GM21723 (cell line): ENCODE results near the gene UNC50.
"Not testable (repeated sequence)": the region's sequence is repeated elsewhere in the genome, so short reads cannot be mapped to it uniquely, and the experiment has no call there.

Source experiments
- ATAC-seq: cut with Tn5 transposase; IDR thresholded peaks from one replicate; pipeline ENCODE4 v1.9.1; 2021; ENCODE audit warnings: mild to moderate bottlenecking, moderate library complexity; ENCODE audit not compliant: unreplicated experiment

Gene UNC50

DNA sequence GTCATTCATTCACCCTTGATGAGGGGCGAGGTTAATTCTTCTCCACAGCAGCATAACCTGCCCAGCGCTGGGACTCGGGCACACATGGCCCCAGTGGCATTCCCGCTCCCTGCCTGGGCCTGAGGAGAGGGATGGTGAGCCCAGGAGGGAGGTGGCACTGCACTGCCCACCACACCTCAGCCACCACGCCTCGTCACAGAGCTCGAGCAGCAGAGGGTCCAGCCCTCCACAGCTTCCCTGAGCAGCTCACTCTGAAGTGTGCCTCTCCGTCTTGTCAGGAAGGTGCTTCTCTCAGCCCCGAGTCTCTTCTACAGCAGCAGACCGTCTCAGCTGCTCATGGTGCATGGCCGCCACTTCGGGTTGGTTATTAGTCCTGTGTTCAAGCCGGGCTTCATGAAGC is 35.0 kb upstream of the UNC50 start:
- no peak for ATAC-seq

DNA sequence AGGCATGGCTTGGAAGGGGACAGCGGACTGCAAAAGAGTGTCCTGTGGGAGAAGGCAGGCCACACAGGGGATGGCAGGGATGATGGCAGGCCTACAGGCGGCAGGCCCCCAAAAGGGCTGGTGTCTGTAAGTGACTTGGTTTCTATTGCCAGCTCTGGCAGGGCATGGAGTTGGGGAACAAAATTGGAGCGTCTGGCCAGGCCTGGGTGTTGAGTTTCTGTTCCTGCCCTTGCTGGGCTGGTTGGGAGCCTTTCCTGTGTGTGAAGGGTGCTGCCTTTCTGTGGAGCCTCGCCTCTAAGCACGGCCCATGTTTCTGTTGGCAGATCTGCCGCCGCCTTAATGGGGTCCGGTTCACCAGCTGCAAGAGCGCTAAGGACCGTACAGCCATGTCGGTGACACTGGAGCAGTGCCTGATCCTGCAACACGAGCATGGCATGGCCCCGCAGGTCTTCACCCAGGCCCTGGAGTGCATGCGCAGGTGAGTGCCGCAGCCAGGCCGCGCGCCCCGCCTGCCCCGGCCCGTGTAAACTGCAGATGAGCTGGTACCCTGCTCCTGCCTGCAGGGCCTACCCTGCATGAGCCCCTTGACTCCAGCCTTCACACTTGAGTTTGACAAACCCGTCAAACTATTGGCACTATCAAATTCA is 31.6 kb upstream of the UNC50 start:
- ATAC-seq, result no peak

DNA sequence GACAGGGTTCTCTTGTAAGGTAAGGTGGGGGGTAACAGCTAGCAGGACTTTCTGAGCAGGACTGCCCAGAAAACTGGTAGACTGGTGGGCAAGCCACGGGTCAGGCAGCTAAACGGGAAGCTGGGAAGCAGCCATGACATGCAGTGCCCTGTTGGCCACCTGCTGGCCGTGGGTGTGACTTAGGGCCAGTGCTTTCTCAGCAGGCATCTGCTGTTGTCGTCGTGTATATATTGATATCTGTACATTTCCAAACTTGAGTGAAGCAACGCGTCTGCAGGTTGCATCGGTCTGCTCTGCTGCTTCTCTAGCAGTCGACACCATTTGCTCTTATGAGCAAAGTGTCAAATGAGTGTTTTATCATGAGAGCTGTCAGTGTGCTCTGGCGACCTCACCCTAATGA is 31.1 kb upstream of the UNC50 start:
- no peak for ATAC-seq

DNA sequence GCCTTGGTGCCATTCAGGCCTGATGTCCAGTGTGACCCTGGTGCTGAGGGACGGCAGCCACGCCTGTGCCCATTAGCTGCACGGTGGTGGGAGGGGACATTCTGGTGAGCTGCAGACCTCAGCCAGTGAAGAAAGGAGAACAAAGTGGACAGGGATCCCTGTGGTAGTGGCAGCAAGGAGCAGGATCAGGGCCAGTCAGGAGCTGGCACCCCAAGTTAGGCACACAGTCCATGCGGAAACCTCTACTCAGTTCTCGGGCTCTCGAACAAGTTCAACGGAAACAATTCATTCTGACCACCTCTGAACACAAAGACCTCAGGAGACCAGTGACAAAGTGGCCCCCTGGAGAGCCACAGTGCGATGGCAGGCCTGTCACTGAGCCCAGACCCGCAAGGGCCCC is 30.2 kb upstream of the UNC50 start:
- no peak for ATAC-seq

GRCh38 chr2:98579926-98580325 is 28.5 kb upstream of the UNC50 start:
- ATAC-seq, result no peak

DNA sequence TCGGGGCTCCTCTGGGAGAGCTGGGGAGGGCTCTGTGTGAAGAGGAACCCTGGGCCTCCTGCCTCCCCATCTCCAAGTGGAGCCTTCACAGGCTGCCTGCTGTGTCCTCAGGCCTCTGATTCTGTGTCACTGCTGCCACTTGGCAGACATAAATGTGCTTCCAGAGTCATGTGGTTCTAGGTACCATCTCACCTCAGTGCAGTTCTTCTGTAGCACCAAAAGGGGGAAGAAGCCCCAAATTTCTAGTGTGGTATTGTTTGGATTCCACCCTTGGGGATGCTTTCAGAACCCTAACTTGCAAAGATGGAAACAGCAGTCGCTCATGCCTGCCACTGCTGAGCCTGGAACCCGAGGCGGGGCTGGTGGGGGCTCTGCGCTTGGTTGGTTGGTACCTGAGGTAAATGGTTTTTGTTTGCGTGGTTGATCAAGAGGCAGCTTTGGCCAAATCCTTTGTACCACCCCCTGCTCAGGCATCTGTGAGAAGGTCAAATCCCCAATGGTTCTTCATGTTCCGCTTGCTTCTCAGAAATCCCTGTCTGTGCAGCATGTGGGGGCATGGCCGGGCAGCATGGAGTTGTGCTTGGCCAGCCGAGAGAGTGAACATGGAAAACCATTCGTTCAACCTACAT is 27.6 kb upstream of the UNC50 start:
- no peak for ATAC-seq

GRCh38 chr2:98582523-98582922 is 25.9 kb upstream of the UNC50 start:
- no peak for ATAC-seq

DNA sequence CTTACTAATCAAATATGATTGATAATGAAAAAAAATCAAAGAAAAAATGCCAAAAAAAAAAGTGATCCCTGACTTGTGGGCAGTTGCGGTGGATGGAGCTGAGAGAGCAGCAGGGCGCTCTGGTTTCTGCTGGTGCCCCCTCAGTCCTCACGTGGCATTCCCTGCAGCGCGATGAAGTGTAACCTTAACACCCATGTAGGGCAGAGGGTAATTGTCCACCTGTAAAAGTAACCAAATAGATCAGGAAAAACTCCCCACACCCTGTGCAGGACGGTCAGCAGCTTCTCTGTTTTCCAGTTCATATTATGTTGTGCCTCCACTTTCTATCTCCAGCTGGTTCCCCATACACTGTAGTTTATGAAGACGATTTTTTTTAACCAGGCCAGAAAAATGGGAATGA is 25.1 kb upstream of the UNC50 start:
- ATAC-seq, result no peak

DNA sequence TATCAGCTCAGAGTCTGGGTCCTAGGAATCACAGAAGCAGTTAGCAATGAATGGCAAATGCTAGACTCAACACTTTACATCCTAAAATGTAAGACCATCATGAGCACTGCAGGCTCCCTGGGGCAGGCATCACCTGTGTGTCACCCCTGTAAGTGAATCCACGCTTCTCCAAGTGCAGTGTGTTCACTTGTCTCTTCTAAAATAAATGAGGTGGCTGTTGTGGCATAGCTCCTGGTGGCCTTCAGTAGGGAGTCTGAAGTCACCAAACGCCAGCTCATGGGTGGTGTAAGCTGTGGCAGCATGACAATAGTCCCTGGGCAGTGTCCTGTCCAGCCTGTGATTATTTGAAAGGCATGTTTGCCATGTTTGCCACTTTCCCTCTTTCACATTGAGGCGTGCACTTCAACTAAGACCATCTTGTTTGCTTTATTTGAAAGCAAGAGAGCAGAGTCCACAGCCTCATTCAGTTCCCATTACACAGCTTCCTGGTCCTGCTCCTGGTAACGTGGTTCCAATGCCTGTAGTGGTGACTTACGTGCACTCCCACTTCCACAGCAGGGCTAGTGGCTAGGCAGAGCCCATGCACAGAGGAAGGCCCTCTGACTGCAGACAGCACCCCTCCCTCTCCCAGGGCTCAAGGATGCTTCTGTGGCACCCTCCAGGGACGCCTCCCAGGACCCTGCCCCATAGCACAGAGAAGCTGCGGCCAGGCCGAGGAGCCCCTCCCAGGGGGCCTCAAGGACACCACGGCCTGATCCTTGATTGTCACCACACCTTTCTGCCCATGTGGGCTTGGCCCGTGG is 24.4 kb upstream of the UNC50 start:
- ATAC-seq, result no peak

DNA sequence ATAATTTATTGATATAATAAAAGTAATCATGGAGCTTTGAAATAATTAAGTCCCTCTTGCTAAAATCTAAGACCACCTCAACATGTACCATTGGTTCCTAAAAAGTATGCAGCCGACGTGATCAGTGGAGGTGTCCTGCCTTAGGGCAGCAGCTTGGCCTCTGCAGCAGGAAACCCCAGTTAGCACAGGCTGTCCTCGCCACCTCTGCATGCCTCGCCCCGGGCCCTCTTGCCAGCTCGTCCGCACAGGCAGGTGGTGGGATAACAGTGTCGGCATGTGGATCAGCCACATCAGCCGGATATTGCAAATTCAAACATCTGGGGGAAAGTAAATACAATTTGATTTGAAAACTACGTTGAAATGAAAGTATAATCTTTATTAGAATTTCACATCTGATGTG is 23.0 kb upstream of the UNC50 start:
- ATAC-seq, result no peak

GRCh38 chr2:98586551-98587140 is 21.7 kb upstream of the UNC50 start:
- ATAC-seq, result no peak

DNA sequence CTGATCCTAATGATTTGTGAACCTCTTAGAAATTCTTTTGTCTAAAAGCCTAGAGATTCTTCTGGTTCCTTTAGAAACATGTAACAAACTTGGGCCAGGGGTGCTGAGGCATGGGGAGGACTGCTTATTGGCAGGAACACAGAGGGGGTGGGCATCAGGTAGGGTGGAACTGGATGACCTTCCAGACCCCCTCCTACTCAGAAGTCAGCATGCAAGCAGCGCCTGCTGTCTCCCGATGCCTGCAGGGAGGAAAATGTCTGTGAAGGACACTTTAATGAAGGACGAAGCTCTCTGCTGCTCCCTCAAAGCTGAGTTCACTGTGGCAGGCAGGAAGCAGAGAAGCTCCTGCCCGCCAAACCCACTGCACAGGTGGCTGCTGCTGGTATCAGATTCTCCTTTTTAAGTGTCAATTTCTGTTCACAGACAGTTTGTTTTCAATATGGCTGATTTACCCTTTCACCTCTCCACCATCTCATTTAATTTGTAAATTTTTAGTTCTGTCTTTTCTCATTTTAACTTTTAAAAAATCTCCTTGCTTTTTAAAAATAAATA is 19.4 kb upstream of the UNC50 start:
- no peak for ATAC-seq

DNA sequence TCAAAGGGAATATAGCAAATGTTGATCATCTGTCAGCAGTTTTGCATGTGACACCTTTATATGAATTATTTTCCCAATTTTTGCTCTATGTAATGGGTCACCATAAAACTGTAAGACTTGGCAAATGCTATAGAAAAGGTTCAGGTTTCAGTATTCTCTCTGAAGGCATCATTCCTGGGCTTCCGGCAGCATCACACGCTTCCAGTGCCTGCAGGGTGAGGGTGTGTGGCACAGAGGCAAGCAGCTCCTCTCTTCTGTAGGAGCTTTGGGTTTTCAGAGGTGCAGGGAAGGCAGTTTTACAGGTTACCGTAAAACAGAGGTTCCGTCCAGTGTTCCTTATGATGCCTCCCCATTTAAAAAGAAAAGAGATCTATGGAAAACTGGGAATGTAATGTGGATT is 18.9 kb upstream of the UNC50 start:
- ATAC-seq, result no peak

GRCh38 chr2:98592565-98592964 is 15.8 kb upstream of the UNC50 start:
- no peak for ATAC-seq

DNA sequence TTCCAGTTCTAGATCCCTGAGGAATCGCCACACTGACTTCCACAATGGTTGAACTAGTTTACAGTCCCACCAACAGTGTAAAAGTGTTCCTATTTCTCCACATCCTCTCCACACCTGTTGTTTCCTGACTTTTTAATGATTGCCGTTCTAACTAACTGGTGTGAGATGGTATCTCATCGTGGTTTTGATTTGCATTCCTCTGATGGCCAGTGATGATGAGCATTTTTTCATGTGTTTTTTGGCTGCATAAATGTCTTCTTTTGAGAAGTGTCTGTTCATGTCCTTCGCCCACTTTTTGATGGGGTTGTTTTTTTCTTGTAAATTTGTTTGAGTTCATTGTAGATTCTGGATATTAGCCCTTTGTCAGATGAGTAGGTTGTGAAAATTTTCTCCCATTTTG is 13.7 kb upstream of the UNC50 start:
- not testable (repeated sequence) for ATAC-seq

GRCh38 chr2:98598781-98599428 is 9.5 kb upstream of the UNC50 start:
- ATAC-seq, result no peak

DNA sequence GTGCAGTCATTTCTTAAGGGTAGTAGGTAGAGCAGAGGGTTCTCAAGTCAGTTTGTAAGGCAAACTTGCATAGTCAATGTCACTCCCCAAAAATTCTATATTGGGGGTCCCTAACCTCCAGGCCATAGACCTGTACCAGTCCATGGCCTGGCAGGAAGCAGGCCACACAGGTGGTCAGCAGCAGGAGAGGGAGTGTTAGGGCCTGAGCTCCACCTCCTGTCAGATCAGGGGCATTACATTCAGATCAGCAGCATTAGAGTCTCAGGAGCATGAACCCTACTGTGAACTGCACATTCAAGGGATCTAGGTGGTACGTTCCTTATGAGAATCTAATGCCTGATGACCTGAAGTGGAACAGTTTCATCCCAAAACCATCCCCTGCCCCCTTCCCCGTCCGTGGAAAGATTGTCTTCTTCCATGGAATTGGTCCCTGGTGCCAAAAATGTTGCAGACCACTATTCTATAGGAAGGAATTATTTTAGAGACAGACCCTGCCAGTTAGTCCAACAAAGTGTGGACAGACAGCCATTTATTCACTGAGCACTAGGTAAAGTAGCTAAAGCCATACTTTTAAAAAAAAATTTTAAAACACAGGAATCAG is 6.8 kb upstream of the UNC50 start:
- ATAC-seq, result peak; percentile 87

DNA sequence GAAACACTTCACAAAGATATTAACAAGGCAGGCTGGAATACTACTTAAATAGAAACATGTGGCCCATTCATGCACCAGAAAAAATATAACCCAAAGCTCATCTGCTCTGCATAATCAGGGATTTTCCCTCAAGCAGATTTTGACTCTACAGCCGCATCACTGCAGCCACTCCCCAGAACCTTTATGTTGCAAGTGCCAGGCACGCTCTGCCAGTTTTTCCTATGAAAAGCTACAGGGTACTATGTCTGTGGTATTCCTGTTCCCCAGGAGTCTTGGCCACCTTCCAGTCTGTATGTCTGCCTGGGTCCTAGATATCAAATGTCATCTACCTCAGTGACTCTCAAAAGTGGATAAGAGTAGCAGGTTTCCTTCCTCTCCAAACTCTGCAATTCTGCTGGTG is 3.8 kb upstream of the UNC50 start:
- no peak for ATAC-seq

DNA sequence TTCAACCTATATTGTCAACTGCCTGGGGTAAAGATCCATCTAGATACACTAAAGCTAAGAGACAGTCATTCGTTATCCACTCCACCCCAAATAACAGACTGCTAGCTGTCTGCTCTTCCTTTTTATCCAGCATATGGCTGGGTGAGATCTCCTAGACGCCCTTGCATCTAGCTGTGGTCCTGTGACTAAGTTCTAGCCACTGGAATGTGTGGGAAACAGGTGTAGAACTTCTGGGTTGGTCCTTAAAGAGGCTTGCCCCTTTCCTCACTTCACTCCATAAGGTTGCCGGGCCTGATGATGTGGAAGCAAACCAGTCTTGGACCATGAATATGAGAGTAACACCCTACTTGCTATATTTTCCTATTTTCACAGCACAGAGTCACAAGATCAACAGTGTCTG is 3.3 kb upstream of the UNC50 start:
- ATAC-seq, result no peak

DNA sequence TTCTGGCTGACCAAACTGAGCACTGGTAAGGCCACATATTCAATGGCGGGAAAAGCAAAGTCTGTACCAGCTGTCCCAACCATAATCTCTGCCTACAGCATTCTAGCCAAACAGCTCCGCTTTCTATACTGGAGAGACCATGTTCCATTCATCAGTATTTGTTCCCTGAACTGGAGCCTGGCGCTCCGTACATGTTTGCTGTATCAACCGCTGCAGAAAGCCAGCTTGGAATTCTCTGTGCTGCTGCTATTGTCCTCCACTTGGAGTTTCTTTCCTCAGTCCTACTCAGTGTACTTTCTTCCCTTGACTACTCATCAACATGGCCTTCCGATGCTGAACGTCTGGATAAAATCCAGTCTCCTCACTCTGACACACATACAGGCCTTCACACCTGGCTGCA is 2.0 kb upstream of the UNC50 start:
- ATAC-seq, result no peak

- no peak for ATAC-seq
These were observed 1.3 kb upstream of the UNC50 start for GRCh38 chr2:98607104-98607503.
